PC-3 (cell line): ENCODE data around the gene JAZF1.

Experiments
- EZH2 ChIP-seq: fragments of 300-600 bp; sonication (generic); IDR thresholded peaks from one replicate; pipeline ENCODE4 v1.6.1; 2017; ENCODE audit warnings: antibody characterized with exemption, mild to moderate bottlenecking, low read length; ENCODE audit not compliant: unreplicated experiment
- EZH2phosphoT487 ChIP-seq: fragments of 300-600 bp; sonication (generic); IDR thresholded peaks from 2 replicates; pipeline ENCODE4 v1.6.1; 2018; ENCODE audit warnings: mild to moderate bottlenecking, antibody characterized with exemption, low read length, borderline replicate concordance
- TF ChIP-seq, protein P1 (sequence below): fragments of 300-600 bp; sonication (generic); conservative IDR thresholded peaks from 2 replicates; pipeline ENCODE4 v1.5.1; 2017; ENCODE audit warnings: antibody characterized with exemption, low read depth, mild to moderate bottlenecking, low read length

DNA sequence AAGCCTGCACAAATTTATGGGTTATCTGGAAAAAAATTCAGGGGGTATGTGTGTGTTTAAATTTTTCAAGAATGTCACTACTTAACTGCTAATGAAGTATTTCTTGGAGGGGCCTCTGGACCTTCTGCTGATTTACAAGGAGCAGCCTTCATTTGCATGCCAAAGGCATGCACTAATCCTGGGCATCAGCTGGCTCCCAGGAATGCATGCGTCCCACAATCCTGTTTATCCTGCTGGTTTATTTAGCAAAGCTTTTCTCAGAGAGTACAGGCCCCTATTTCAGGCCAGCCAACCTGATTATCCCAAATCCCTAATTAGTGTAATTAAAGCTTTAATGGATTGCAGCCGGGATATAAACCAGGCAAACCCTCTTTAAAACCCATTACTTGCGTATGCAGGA is 270.3 kb downstream of the JAZF1 start:
- TF ChIP-seq EZH2 (no peak), EZH2phosphoT487 (no peak)
- TF ChIP-seq, protein P1, sequence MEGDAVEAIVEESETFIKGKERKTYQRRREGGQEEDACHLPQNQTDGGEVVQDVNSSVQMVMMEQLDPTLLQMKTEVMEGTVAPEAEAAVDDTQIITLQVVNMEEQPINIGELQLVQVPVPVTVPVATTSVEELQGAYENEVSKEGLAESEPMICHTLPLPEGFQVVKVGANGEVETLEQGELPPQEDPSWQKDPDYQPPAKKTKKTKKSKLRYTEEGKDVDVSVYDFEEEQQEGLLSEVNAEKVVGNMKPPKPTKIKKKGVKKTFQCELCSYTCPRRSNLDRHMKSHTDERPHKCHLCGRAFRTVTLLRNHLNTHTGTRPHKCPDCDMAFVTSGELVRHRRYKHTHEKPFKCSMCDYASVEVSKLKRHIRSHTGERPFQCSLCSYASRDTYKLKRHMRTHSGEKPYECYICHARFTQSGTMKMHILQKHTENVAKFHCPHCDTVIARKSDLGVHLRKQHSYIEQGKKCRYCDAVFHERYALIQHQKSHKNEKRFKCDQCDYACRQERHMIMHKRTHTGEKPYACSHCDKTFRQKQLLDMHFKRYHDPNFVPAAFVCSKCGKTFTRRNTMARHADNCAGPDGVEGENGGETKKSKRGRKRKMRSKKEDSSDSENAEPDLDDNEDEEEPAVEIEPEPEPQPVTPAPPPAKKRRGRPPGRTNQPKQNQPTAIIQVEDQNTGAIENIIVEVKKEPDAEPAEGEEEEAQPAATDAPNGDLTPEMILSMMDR, result no peak
